CD4-positive, alpha-beta T cell (primary cell): Measurements from ENCODE around the gene SLC38A10. TPM values are rescaled to one million over a fixed set of nuclear protein-coding genes. Genes with fewer than 3 reads are reported as not detected.
A peak's percentile ranks its signal among the peaks of the same experiment; 100 is the strongest.

ENCODE experiments used
- ATAC-seq: fragments of 200-7000 bp; cut with Tn5 transposase; one replicate; pipeline ENCODE4 v1.10.0; 2022; ENCODE audit warnings: mild to moderate bottlenecking; ENCODE audit not compliant: poor library complexity
- CTCF ChIA-PET: fragments of 350-600 bp; sonication (Branson Sonifier 250); formaldehyde crosslinking; loops from one replicate; lab custom pipeline; 2021; ENCODE audit warnings: antibody characterized with exemption, inconsistent platforms; lab: Charles Lee
- POLR2A ChIA-PET: fragments of 350-600 bp; sonication (Branson Sonifier 250); formaldehyde crosslinking; loops from one replicate; lab custom pipeline; 2021; ENCODE audit warnings: antibody characterized with exemption, inconsistent platforms; lab: Charles Lee
- DNase-seq, 14 experiments: peaks; one replicate each; pipeline ENCODE4 v3.0.0-alpha.2; 2013 to 2020; ENCODE audit warnings: mixed read lengths in 2 of 14
- H3K27ac ChIP-seq, 2 donors: one replicate each; pipeline versions ENCODE4 v1.5.1 to v1.7.0; 2013; ENCODE audit warnings: low read length in 2 of 2, low read depth in 1 of 2, mild to moderate bottlenecking in 1 of 2
- H3K27me3 ChIP-seq, 2 experiments: 1 replicate in 1 of 2; 2 replicates in 1 of 2; pipeline versions ENCODE4 v1.6.1 to v1.7.0; 2013; ENCODE audit warnings: low read length in 2 of 2, control low read depth in 1 of 2, mild to moderate bottlenecking in 1 of 2, moderate library complexity in 1 of 2; ENCODE audit not compliant: insufficient read depth in 2 of 2, control insufficient read depth in 1 of 2
- H3K36me3 ChIP-seq: one replicate; pipeline ENCODE4 v1.6.1; 2013; ENCODE audit warnings: low read length, control low read depth; ENCODE audit not compliant: insufficient read depth
- H3K4me1 ChIP-seq: one replicate; pipeline ENCODE4 v1.6.1; 2013; ENCODE audit warnings: low read length, control low read depth; ENCODE audit not compliant: insufficient read depth
- H3K4me3 ChIP-seq: one replicate; pipeline ENCODE4 v1.5.1; 2013; ENCODE audit warnings: mild to moderate bottlenecking, low read length, moderate library complexity
- H3K9me3 ChIP-seq, 2 experiments: 1 replicate in 1 of 2; 2 replicates in 1 of 2; pipeline versions ENCODE4 v1.6.1 to v1.7.0; 2013; ENCODE audit warnings: low read length in 2 of 2, mild to moderate bottlenecking in 2 of 2, control low read depth in 1 of 2, moderate library complexity in 1 of 2; ENCODE audit not compliant: control insufficient read depth in 1 of 2, insufficient read depth in 1 of 2
- H3K27ac Mint-ChIP-seq: one replicate; pipeline ENCODE4 v1.8.0; 2020; ENCODE audit warnings: mixed read lengths
- H3K27me3 Mint-ChIP-seq: one replicate; pipeline ENCODE4 v1.8.0; 2021; ENCODE audit warnings: mixed read lengths
- H3K36me3 Mint-ChIP-seq: one replicate; pipeline ENCODE4 v1.8.0; 2021; ENCODE audit warnings: low read depth, mixed read lengths
- H3K4me1 Mint-ChIP-seq: one replicate; pipeline ENCODE4 v1.8.0; 2021; ENCODE audit warnings: low read depth, mixed read lengths
- H3K4me3 Mint-ChIP-seq: one replicate; pipeline ENCODE4 v1.8.0; 2020; ENCODE audit warnings: mild to moderate bottlenecking, mixed read lengths
- H3K9me3 Mint-ChIP-seq: one replicate; pipeline ENCODE4 v1.8.0; 2020; ENCODE audit warnings: mixed read lengths
- intact Hi-C, 2 experiments: fragments of 100-400 bp; cut with DNase I in 1 of 2; cut with micrococcal nuclease in 1 of 2; formaldehyde crosslinking; loops; one replicate each; pipeline versions ENCODE4 v1.15.1 to v1.9.0; 2023 to 2025; cut with DNase I, micrococcal nuclease
- total RNA-seq, 174 experiments: library from RNA in 2 of 174; stranded (reverse) in 2 of 174; gene quantifications; one replicate each; pipeline ENCODE4 v1.2.3 and lab custom pipeline; 2021 to 2026
- TF ChIP-seq, protein P1 (sequence below): fragments of 200-600 bp; IDR thresholded peaks from one replicate; pipeline ENCODE4 v1.8.0; 2022; ENCODE audit warnings: antibody characterized with exemption, mild to moderate bottlenecking

The SLC38A10 gene
- total RNA-seq, 2 experiments from 2014 or later = 22.8 to 26.4 TPM

DNA sequence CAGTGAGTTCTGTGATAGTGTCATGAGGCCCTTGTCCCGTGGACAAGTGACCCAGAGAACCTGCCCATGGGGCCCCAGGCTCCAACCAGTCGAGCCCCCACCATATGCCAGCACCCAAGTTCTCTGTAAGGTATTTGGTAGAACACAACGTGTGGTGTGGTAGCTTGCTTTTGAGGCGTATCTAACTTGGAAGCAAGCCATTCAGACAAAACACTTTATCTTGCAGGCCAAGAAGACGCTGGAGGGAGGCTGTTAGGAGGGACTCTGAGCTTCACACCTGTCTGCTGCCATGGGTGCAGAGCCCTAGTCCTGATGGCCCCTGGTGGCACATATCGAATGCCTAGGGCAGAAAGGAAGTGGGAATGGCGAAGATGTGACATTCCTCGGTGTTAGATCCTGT lies 54.3 kb downstream of the SLC38A10 start:
- ATAC-seq = no peak
- CTCF ChIA-PET = no interaction called here
- intact Hi-C loops = loop anchor here (1.0 to 5.0 kb wide), 4 partner anchors 98 to 208 kb away; no protein-coding TSS in a partner anchor
- Histone ChIP-seq H3K27me3 (no peaks in the 10 kb centered on the region), H3K36me3 (peaks cover 15% of the 10 kb centered on the region), H3K4me1 (peaks cover 55% of the 10 kb centered on the region), H3K4me3 (no peak overlapping the region), H3K9me3 (no peaks in the 10 kb centered on the region), H3K27ac (no peak overlapping the region)
- H3K36me3 Mint-ChIP-seq = peaks cover 10% of the 10 kb centered on the region
- TF ChIP-seq, protein P1, sequence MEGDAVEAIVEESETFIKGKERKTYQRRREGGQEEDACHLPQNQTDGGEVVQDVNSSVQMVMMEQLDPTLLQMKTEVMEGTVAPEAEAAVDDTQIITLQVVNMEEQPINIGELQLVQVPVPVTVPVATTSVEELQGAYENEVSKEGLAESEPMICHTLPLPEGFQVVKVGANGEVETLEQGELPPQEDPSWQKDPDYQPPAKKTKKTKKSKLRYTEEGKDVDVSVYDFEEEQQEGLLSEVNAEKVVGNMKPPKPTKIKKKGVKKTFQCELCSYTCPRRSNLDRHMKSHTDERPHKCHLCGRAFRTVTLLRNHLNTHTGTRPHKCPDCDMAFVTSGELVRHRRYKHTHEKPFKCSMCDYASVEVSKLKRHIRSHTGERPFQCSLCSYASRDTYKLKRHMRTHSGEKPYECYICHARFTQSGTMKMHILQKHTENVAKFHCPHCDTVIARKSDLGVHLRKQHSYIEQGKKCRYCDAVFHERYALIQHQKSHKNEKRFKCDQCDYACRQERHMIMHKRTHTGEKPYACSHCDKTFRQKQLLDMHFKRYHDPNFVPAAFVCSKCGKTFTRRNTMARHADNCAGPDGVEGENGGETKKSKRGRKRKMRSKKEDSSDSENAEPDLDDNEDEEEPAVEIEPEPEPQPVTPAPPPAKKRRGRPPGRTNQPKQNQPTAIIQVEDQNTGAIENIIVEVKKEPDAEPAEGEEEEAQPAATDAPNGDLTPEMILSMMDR = no peak
- H3K27ac Mint-ChIP-seq = no peak overlapping the region
- H3K4me3 Mint-ChIP-seq = peak overlapping the region; percentile 90
- no peaks in the 10 kb centered on the region for H3K9me3 Mint-ChIP-seq
- H3K4me1 Mint-ChIP-seq = peaks cover 35% of the 10 kb centered on the region
- H3K27me3 Mint-ChIP-seq = no peaks in the 10 kb centered on the region
- POLR2A ChIA-PET = no interaction called here
- DNase-seq = no peak

DNA sequence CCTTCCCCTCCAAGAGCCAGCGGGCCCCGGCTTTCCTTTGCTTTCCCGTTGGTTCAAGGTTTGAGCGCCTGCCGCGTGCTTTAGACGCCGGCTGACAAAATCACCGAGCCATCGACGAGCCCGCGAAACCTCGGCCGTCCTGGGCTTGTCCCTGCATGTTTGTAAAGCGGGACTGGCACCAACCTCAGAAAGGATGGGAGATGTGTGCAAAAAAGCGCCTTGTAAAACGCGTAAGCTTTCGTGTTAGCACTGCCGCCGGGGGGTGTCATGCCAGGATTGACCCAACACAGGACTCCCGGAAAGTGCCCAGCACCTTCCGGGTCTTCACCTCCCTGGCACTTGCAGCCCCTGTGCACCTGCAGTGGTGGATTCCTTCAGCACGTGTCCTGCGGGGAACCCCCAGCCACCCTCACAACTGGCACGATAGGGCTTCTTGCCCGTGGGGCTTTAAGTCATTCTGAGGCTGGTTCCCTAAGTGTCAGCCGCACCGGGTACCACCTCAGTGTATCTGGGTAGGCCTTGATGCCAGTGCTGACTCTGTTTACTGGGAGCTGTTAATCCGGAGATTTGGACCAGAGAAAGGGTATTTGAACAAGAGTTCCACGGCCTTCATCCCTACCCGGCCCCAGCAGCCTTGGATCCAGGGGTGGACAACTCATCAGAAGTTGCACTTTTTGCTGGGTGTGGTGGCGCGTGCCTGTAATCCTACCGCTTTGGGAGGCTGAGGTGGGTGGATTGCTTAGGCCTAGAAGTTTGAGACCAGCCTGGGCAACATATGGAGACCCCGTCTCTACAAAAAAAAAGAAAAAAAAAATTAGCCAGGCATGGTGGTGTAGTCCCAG lies 55.2 kb downstream of the SLC38A10 start:
- H3K4me3 Mint-ChIP-seq = peak overlapping the region; percentile 90
- no peaks in the 10 kb centered on the region for H3K9me3 Mint-ChIP-seq
- Histone ChIP-seq H3K36me3 (peaks cover 14% of the 10 kb centered on the region), H3K27me3 (no peaks in the 10 kb centered on the region), H3K4me1 (peaks cover 58% of the 10 kb centered on the region), H3K27ac (peak overlapping the region in 1 of 2 donors; percentile 46), H3K4me3 (peak overlapping the region; percentile 90), H3K9me3 (no peaks in the 10 kb centered on the region)
- H3K4me1 Mint-ChIP-seq = peaks cover 38% of the 10 kb centered on the region
- DNase-seq (peak in 7 of 14 experiments; percentile 6 to 68 (median 15)), ATAC-seq (no peak)
- H3K27ac Mint-ChIP-seq = peak overlapping the region; percentile 92
- intact Hi-C loops = loop anchor here (1.0 to 5.0 kb wide), 7 partner anchors 17 to 312 kb away; partner anchors contain the start of genes CHMP6 (in 1 of the 2), FAAP100 (in 1 of the 2) and SLC38A10 (in 1 of the 2)
- H3K36me3 Mint-ChIP-seq = peaks cover 13% of the 10 kb centered on the region
- ChIA-PET POLR2A (interaction anchor here (0.6 to 2.8 kb wide), 15 partner anchors 11 to 887 kb away, joined by 3 to 42 read pairs (median 5); partner anchors contain the start of genes ARL16, CEP131, FAAP100 and HGS), CTCF (interaction anchor here (1.6 kb wide), 1 partner anchor 52 kb away, joined by 6 read pairs; no protein-coding TSS in a partner anchor)
- TF ChIP-seq, protein P1 = no peak
- no peaks in the 10 kb centered on the region for H3K27me3 Mint-ChIP-seq

DNA sequence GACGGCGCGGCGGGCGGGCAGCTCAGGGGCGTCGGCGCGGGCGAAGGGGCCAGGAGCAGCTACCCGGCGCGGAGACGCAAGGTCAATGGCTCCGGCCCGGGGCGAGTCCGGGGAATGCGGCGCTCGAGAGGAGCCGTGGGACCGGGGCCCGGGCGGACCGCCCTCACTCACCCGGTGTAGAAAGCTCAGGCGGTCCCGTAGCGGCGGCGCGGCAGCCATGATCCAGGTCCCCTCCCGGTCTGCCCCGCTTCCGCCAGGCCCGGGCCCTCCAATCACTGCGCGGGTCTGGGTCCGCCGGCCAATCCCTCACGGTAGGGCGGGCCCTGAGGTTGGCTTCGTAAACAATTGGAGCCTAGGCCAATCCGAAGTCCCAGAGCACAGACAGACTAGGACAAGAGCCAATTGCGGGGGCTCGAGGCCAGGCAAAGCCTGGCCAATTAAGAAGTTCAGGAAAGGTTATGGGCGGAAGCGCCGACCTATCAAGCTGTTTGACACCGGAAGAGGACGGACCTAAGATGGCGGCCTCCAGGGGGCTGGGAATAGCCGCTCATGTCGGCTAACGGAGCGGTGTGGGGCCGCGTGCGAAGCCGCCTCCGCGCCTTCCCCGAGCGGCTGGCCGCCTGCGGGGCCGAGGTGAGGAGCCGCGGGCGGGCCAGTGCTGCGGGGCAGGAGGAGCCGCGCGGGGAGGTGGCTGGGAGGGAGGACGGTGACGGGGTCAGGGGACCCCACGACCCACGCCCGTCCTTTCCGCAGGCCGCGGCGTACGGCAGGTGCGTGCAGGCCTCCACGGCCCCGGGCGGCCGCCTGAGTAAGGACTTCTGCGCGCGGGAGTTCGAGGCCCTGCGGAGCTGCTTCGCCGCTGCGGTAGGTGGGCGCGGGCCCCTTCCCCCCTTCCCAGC lies 56.0 kb downstream of the SLC38A10 start, which contains the start of the genes NDUFAF8 and TEPSIN:
Gene NDUFAF8, plus strand, starts transcription at position 504 of the 899 bp plus-strand sequence. Its CDS starts 46 bp downstream, at position 550.
Gene TEPSIN, minus strand, starts transcription at position 241 of the 899 bp plus-strand sequence. Its CDS starts 22 bp downstream, at position 219.
- H3K4me1 ChIP-seq = peaks cover 58% of the 10 kb centered on the region
- H3K36me3 ChIP-seq = peaks cover 14% of the 10 kb centered on the region
- H3K36me3 Mint-ChIP-seq = peaks cover 18% of the 10 kb centered on the region
- peak within 1 kb of the TSS; percentile 98 for H3K4me3 Mint-ChIP-seq
- H3K27me3 ChIP-seq = no peaks in the 10 kb centered on the region
- intact Hi-C loops = loop anchor here (1.0 to 5.0 kb wide), 5 partner anchors 16 to 313 kb away; partner anchors contain the start of genes CHMP6 (in 1 of the 2), FAAP100 (in 1 of the 2) and SLC38A10 (in 1 of the 2)
- DNase-seq (peak; percentile 89 to 99 (median 93)), ATAC-seq (peak; percentile 95)
- no peaks in the 10 kb centered on the region for H3K9me3 ChIP-seq
- peaks cover 43% of the 10 kb centered on the region for H3K4me1 Mint-ChIP-seq
- ChIA-PET CTCF (interaction anchor here (0.7 to 1.6 kb wide), 3 partner anchors 53 to 812 kb away, joined by 3 to 6 read pairs (median 4); no protein-coding TSS in a partner anchor), POLR2A (interaction anchor here (0.6 to 2.8 kb wide), 21 partner anchors 9 to 888 kb away, joined by 3 to 42 read pairs (median 4); partner anchors contain the start of genes ARL16, CEP131, CHMP6 and FAAP100)
- TF ChIP-seq, protein P1 = no peak
- H3K9me3 Mint-ChIP-seq = no peaks in the 10 kb centered on the region
- peak within 1 kb of the TSS; percentile 92 for H3K27ac Mint-ChIP-seq
- H3K27ac ChIP-seq = peak within 1 kb of the TSS in 1 of 2 donors; percentile 47
- H3K27me3 Mint-ChIP-seq = no peaks in the 10 kb centered on the region
- peak within 1 kb of the TSS; percentile 90 for H3K4me3 ChIP-seq
